A673 (cell line): ENCODE measurements around the gene TRAPPC2L. TPM values are rescaled to one million over a fixed set of nuclear protein-coding genes. Genes with fewer than 3 reads are reported as not detected.

Experiments used
- BruUV-seq: library from RNA; stranded (reverse); fragments of 400-500 nt; replicated peaks from 2 replicates; lab custom pipeline; 2021; lab: Mats Ljungman, UMichigan
- CTCF ChIA-PET: fragments of 300-600 bp; sonication (Branson Sonifier 250); formaldehyde crosslinking; loops from one replicate; lab custom pipeline; 2022; ENCODE audit warnings: antibody characterized with exemption; lab: Charles Lee
- POLR2A ChIA-PET: fragments of 300-600 bp; sonication (Branson Sonifier 250); formaldehyde crosslinking; loops from one replicate; lab custom pipeline; 2022; ENCODE audit warnings: antibody characterized with exemption; ENCODE audit not compliant: low non-redundant PET; lab: Charles Lee
- DNase-seq: peaks from one replicate; pipeline ENCODE4 v3.0.0-alpha.2; 2015; ENCODE audit warnings: low spot score
- H3K27ac ChIP-seq: fragments of 200-600 bp; sonication (generic); 2 replicates; pipeline ENCODE4 v1.5.1; 2016; ENCODE audit warnings: mixed run types, low read depth, mild to moderate bottlenecking, mixed read lengths, antibody characterized with exemption, low read length; ENCODE audit not compliant: poor library complexity, severe bottlenecking
- H3K27me3 ChIP-seq: fragments of 200-600 bp; sonication (generic); replicated peaks from 2 replicates; pipeline ENCODE4 v1.6.1; 2017; ENCODE audit warnings: mixed run types, low read depth, mild to moderate bottlenecking, mixed read lengths, antibody characterized with exemption, low read length; ENCODE audit not compliant: insufficient read depth, poor library complexity
- H3K36me3 ChIP-seq: fragments of 200-600 bp; sonication (generic); 2 replicates; pipeline ENCODE4 v1.6.1; 2016; ENCODE audit warnings: mixed run types, mild to moderate bottlenecking, mixed read lengths, antibody characterized with exemption, low read length; ENCODE audit not compliant: insufficient read depth, poor library complexity, severe bottlenecking
- H3K4me1 ChIP-seq: fragments of 200-600 bp; sonication (generic); 2 replicates; pipeline ENCODE4 v1.6.1; 2017; ENCODE audit warnings: mixed run types, mild to moderate bottlenecking, mixed read lengths, antibody characterized with exemption, low read length; ENCODE audit not compliant: insufficient read depth, poor library complexity, severe bottlenecking
- H3K4me3 ChIP-seq: fragments of 200-600 bp; sonication (generic); 2 replicates; pipeline ENCODE4 v1.5.1; 2016; ENCODE audit warnings: low read depth, mixed run types, mild to moderate bottlenecking, mixed read lengths, low read length; ENCODE audit not compliant: poor library complexity, severe bottlenecking
- H3K9me3 ChIP-seq: fragments of 200-600 bp; sonication (generic); 2 replicates; pipeline ENCODE4 v1.6.1; 2016; ENCODE audit warnings: mixed run types, low read depth, mild to moderate bottlenecking, mixed read lengths, antibody characterized with exemption, low read length; ENCODE audit not compliant: poor library complexity, severe bottlenecking
- CTCF ChIP-seq: fragments of 300-800, 200-600 bp; sonication (generic); conservative IDR thresholded peaks from 2 replicates; pipeline ENCODE4 v1.5.1; 2017; ENCODE audit warnings: low read depth, mild to moderate bottlenecking, antibody characterized with exemption, low read length, moderate library complexity, mixed read lengths
- EZH2 ChIP-seq: fragments of 200-600 bp; sonication (generic); IDR thresholded peaks from 2 replicates; pipeline ENCODE4 v1.6.1; 2017; ENCODE audit warnings: borderline replicate concordance, low read depth, mild to moderate bottlenecking, mixed read lengths, antibody characterized with exemption, low read length; ENCODE audit not compliant: poor library complexity, severe bottlenecking
- intact Hi-C: fragments of 100-400 bp; cut with micrococcal nuclease; formaldehyde crosslinking; loops from one replicate; pipeline ENCODE4 v1.10.0; 2022; ENCODE audit not compliant: unreplicated experiment
- total RNA-seq: library from RNA; stranded (reverse); gene quantifications from 2 replicates; pipeline ENCODE4 v1.2.3, GENCODE V29; 2021

TRAPPC2L gene
- total RNA-seq, 1 experiment from 2014 or later, result 98.6 TPM

DNA sequence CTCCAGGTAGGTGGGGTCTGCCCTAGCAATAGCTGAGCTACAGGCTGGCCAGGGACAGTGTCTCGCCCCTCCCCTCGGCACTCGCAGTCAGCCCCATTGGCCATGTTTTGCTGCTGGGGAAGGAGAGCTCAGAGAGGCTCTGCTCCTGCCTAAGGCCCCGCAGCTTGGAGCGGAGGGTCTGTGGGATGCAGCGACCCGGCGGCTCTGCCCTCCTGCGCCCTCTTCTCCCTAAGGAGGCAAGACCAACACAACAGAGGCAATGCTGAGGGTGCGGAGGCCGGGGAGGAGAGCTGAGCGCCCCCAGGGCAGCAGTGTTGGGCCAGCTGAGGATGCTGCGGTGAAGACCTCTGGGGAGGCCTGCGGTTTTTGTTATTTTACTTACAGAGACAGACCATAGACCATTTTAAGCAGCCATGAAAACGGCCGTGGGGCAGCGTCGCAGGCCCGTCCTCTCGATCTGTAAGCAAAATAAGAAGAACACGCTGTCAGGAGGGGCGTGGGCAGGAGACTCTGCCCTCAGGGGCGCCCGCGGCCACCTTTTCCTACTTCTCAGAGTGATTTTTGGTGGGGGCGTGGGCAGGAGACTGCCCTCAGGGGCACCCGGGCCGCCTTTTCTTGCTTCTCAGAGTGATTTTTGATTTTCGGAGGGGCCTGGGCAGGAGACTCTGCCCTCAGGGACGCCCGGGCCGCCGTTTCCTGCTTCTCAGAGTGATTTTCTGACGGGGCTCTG, 40.9 kb downstream of the TRAPPC2L start:
- no peak overlapping the region for H3K27ac ChIP-seq
- POLR2A ChIA-PET, result no interaction called here
- no peaks in the 10 kb centered on the region for H3K27me3 ChIP-seq
- TF ChIP-seq EZH2 (no peak), CTCF (no peak)
- no peak overlapping the region for H3K4me3 ChIP-seq
- no peaks in the 10 kb centered on the region for H3K36me3 ChIP-seq
- CTCF ChIA-PET, result interaction anchor here (0.6 kb wide), 1 partner anchor 160 kb away, joined by 3 read pairs; no protein-coding TSS in a partner anchor
- intact Hi-C loops, result no loop called here
- H3K4me1 ChIP-seq, result no peaks in the 10 kb centered on the region
- no TSS peak for BruUV-seq
- H3K9me3 ChIP-seq, result no peaks in the 10 kb centered on the region
- no peak for DNase-seq

DNA sequence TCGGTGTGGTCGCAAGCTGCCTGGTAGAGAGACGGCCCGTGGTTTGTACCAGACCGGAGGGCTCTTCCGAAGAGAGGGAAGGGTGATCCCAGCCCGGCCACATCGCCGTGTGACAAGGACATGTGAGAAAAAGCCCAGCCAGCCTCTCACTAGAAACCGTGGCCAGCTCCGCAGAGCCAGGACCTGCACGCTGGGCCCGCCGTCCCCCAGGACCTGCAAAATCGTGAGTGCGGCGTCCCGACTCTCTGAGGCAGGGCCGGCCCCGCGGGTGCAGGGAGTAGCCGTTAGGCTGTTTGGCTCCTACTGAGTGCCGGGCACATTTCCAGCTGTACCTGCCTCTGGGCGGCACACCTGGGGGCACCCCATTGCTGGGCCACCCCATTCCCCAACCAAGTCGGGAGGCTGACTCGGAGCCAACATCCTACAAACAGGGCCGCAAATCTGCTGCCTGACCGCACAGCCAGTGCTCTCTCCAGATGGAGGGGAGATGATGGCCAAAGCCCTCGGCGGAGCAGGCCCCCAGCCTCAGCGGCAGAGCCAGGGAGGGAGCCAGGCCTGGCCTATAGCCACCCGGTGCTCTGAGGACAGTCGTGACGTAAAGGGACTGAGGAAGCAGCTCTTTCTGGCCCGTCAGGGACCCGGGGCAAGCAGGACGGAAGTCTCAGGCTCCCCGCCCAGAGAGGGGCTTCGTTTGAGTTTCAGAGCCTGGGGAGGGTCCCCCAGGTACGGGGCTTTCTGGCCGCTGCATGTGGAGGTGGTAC, 43.2 kb downstream of the TRAPPC2L start:
- ChIA-PET POLR2A (no interaction called here), CTCF (interaction anchor here (0.6 kb wide), 1 partner anchor 30 kb away, joined by 4 read pairs; no protein-coding TSS in a partner anchor)
- DNase-seq, result no peak
- Histone ChIP-seq H3K4me3 (no peak overlapping the region), H3K36me3 (no peaks in the 10 kb centered on the region), H3K4me1 (peaks cover under 1% of the 10 kb centered on the region), H3K27ac (no peak overlapping the region), H3K9me3 (no peaks in the 10 kb centered on the region), H3K27me3 (no peaks in the 10 kb centered on the region)
- no TSS peak for BruUV-seq
- intact Hi-C loops, result no loop called here
- no peak for TF ChIP-seq EZH2
- TF ChIP-seq CTCF, result no peak

DNA sequence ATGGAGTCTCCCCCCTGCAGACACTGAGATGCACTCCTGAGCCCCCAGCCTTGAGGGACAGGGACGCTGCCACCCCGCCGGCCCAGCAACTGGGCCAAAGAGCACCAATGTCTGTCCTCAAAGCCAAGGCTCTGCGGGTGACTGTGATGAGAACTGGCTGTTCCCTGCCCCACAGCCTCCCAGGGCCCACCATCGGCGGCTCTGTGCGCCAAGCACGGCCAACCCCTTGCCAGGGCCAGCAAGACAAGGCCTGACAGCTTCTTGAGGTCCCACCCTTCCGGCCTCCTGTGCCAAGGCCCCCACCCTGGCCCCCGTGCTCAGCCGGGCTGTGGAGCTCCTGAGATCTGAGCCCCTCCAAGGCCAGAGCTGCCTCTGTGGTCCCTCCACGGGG, 43.7 kb downstream of the TRAPPC2L start:
- intact Hi-C loops, result no loop called here
- H3K4me1 ChIP-seq, result peaks cover 4% of the 10 kb centered on the region
- CTCF ChIA-PET, result no interaction called here
- BruUV-seq, result no TSS peak
- H3K9me3 ChIP-seq, result no peaks in the 10 kb centered on the region
- no peak overlapping the region for H3K4me3 ChIP-seq
- H3K36me3 ChIP-seq, result no peaks in the 10 kb centered on the region
- TF ChIP-seq CTCF (no peak), EZH2 (no peak)
- no peak overlapping the region for H3K27ac ChIP-seq
- H3K27me3 ChIP-seq, result no peaks in the 10 kb centered on the region
- POLR2A ChIA-PET, result no interaction called here
- DNase-seq, result no peak
